Mesenchymal stem cell (in vitro differentiated cells and primary cell): ENCODE data around the gene KCNJ1.

Experiments
- DNase-seq: peaks from one replicate; pipeline ENCODE4 v3.0.0-alpha.2; 2013
- H2AFZ ChIP-seq: one replicate; pipeline ENCODE4 v1.6.1; 2013; ENCODE audit warnings: low read depth, mild to moderate bottlenecking, control low read depth, inconsistent platforms, low read length, moderate library complexity
- H2AK5ac ChIP-seq: 2 replicates; pipeline ENCODE4 v1.6.1; 2013; ENCODE audit warnings: low read length, moderate library complexity, mild to moderate bottlenecking, inconsistent platforms; ENCODE audit not compliant: severe bottlenecking
- H2BK120ac ChIP-seq: one replicate; pipeline ENCODE4 v1.6.1; 2013; ENCODE audit warnings: low read depth, mild to moderate bottlenecking, inconsistent platforms, low read length, moderate library complexity
- H2BK12ac ChIP-seq, 2 experiments: one replicate each; pipeline ENCODE4 v1.6.1; 2013; ENCODE audit warnings: inconsistent platforms in 2 of 2, low read length in 2 of 2, mild to moderate bottlenecking in 2 of 2, moderate library complexity in 2 of 2, control low read depth in 1 of 2
- H2BK15ac ChIP-seq: one replicate; pipeline ENCODE4 v1.6.1; 2013; ENCODE audit warnings: mild to moderate bottlenecking, low read depth, inconsistent platforms; ENCODE audit not compliant: poor library complexity, severe bottlenecking
- H2BK5ac ChIP-seq: 2 replicates; pipeline ENCODE4 v1.6.1; 2013; ENCODE audit warnings: low read depth, mild to moderate bottlenecking, low read length, control low read depth, inconsistent platforms; ENCODE audit not compliant: poor library complexity, severe bottlenecking
- H3K14ac ChIP-seq, 2 experiments: one replicate each; pipeline ENCODE4 v1.6.1; 2013; ENCODE audit warnings: inconsistent platforms in 2 of 2, low read length in 2 of 2, control low read depth in 1 of 2, mild to moderate bottlenecking in 1 of 2, moderate library complexity in 1 of 2
- H3K18ac ChIP-seq, 2 experiments: one replicate each; pipeline ENCODE4 v1.6.1; 2013; ENCODE audit warnings: inconsistent platforms in 2 of 2, low read length in 2 of 2, control low read depth in 1 of 2, low read depth in 1 of 2, mild to moderate bottlenecking in 1 of 2
- H3K23ac ChIP-seq, 2 experiments: one replicate each; pipeline ENCODE4 v1.6.1; 2013; ENCODE audit warnings: inconsistent platforms in 2 of 2, low read length in 2 of 2, mild to moderate bottlenecking in 2 of 2, moderate library complexity in 2 of 2, control low read depth in 1 of 2
- H3K27ac ChIP-seq: 2 replicates; pipeline ENCODE4 v1.5.1; 2013; ENCODE audit warnings: mild to moderate bottlenecking, moderate library complexity, low read length, control low read depth, inconsistent platforms; ENCODE audit not compliant: poor library complexity, severe bottlenecking
- H3K27me3 ChIP-seq, 2 experiments: 2 replicates each; pipeline versions ENCODE4 v1.6.1 to v1.7.0; 2013; ENCODE audit warnings: low read length in 2 of 2, mild to moderate bottlenecking in 2 of 2, moderate library complexity in 2 of 2, control low read depth in 1 of 2, inconsistent platforms in 1 of 2; ENCODE audit not compliant: control insufficient read depth in 1 of 2, insufficient read depth in 1 of 2
- H3K36me3 ChIP-seq, 2 experiments: 2 replicates each; pipeline versions ENCODE4 v1.6.1 to v1.7.0; 2013; ENCODE audit warnings: low read length in 2 of 2, control low read depth in 1 of 2, inconsistent platforms in 1 of 2, low read depth in 1 of 2, mild to moderate bottlenecking in 1 of 2; ENCODE audit not compliant: insufficient read depth in 2 of 2, control insufficient read depth in 1 of 2
- H3K4ac ChIP-seq, 2 experiments: one replicate each; pipeline ENCODE4 v1.6.1; 2013; ENCODE audit warnings: inconsistent platforms in 2 of 2, low read length in 2 of 2, mild to moderate bottlenecking in 2 of 2, moderate library complexity in 2 of 2, control low read depth in 1 of 2, low read depth in 1 of 2
- H3K4me1 ChIP-seq: 2 replicates; pipeline ENCODE4 v1.6.1; 2013; ENCODE audit warnings: low read depth, low read length, control low read depth; ENCODE audit not compliant: control insufficient read depth, insufficient read depth
- H3K4me2 ChIP-seq: 2 replicates; pipeline ENCODE4 v1.6.1; 2013; ENCODE audit warnings: low read length, mild to moderate bottlenecking, inconsistent platforms; ENCODE audit not compliant: poor library complexity, severe bottlenecking
- H3K4me3 ChIP-seq, 2 experiments: 2 replicates each; pipeline versions ENCODE4 v1.5.1 to v1.7.0; 2013; ENCODE audit warnings: low read length in 2 of 2, mild to moderate bottlenecking in 2 of 2, control low read depth in 1 of 2, low read depth in 1 of 2; ENCODE audit not compliant: insufficient read depth in 1 of 2
- H3K79me1 ChIP-seq: replicated peaks from 2 replicates; pipeline ENCODE4 v1.6.1; 2013; ENCODE audit warnings: mild to moderate bottlenecking, control low read depth, low read length, inconsistent platforms; ENCODE audit not compliant: poor library complexity, severe bottlenecking
- H3K9ac ChIP-seq: 2 replicates; pipeline ENCODE4 v1.7.0; 2013; ENCODE audit warnings: mild to moderate bottlenecking, low read length, moderate library complexity
- H3K9me3 ChIP-seq: 2 replicates; pipeline ENCODE4 v1.7.0; 2013; ENCODE audit warnings: mild to moderate bottlenecking, low read length; ENCODE audit not compliant: control insufficient read depth
- H4K8ac ChIP-seq: one replicate; pipeline ENCODE4 v1.6.1; 2013; ENCODE audit warnings: inconsistent platforms, mild to moderate bottlenecking, low read length, moderate library complexity
- H4K91ac ChIP-seq: one replicate; pipeline ENCODE4 v1.6.1; 2013; ENCODE audit warnings: mild to moderate bottlenecking, low read length, inconsistent platforms
- WGBS: methylation state at CpG from one replicate; pipeline ENCODE4 v1.1.7; 2013; ENCODE audit warnings: mixed read lengths; 5-methylcytosine and 5-hydroxymethylcytosine counted together

The KCNJ1 gene

DNA sequence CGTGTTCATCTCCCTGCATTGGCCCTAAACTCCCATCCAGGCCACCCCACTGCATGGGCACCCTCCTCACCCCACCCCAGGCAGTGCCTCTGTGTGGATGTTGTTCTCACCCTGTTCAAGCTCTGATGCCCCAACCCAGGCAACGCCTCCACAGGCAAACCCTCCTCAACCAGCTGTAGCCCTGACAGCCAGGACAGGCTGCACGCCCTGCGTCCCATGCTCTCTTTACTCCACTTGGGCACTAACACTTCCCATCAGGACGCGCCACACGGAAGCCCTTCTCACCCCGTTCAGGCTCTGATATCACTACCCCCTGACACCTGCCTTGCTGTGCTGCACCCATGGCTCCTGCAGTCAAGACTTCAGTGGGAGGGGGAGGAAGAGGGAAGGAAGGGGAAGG is 47.9 kb downstream of the KCNJ1 start:
- Histone ChIP-seq H2BK12ac (no peak overlapping the region), H2AFZ (no peak overlapping the region), H3K27ac (no peak overlapping the region), H3K14ac (no peak overlapping the region), H3K4ac (no peak overlapping the region), H3K79me1 (no peaks in the 10 kb centered on the region), H2AK5ac (no peak overlapping the region), H2BK5ac (no peak overlapping the region), H3K36me3 (no peaks in the 10 kb centered on the region), H2BK15ac (no peak overlapping the region), H4K91ac (peak overlapping the region; percentile 22), H3K4me3 (no peak overlapping the region), H3K9me3 (no peaks in the 10 kb centered on the region), H3K4me1 (peaks cover 5% of the 10 kb centered on the region), H2BK120ac (no peak overlapping the region), H3K9ac (no peak overlapping the region), H3K23ac (no peak overlapping the region), H3K27me3 (peaks cover 0 to 9% of the 10 kb centered on the region in 2 experiments), H4K8ac (no peak overlapping the region), H3K4me2 (no peak overlapping the region), H3K18ac (no peak overlapping the region)
- WGBS = 90% methylated on average over 4 of the region's 8 CpGs
- no peak for DNase-seq

DNA sequence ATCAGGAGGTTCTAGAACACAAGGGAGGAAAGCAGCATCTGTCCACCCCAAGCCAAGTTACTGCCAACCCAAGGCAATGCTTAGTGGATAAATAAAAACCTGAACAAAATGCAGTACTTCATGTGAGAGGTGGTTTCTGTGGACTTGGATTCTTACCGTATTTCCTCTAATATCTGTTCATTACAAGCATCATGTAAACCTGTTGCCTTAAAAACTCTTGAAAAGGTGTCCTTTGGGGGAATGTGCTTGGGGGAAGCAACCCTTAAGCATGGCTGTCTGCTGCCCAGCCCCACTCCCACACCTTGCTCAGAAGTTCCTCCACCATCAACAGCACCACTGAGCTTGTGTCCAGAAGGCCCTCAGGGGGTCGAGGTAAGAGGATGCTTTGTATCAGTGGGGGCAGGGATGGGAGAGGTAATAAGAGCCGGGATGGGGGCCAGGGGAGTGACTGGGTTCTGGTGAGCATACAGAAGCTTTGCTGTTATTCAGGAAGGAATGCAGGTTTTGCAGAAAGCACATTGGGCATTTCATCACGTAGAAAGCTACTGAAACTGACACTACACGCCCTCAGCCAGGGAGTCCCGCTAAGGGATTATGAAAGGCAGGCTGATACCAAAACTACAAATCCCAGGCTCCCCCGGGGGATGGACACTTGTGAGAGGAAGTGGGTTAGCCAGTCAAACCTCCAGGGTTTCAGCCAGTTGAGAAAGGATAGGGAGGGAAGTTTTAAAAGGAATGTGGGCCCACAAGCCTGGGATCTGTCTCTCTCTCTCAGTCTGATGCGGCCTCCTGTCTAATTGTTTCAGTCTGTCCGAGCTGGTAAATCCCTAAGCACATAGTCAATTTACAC is 52.0 kb downstream of the KCNJ1 start:
- H2BK5ac ChIP-seq = no peak overlapping the region
- peak; percentile 87 for DNase-seq
- H3K4me1 ChIP-seq = peaks cover 5% of the 10 kb centered on the region
- peak overlapping the region; percentile 5 for H3K9ac ChIP-seq
- H3K27me3 ChIP-seq = no peaks in the 10 kb centered on the region
- no peak overlapping the region for H3K4me3 ChIP-seq
- WGBS = 39% methylated on average over 9 of the region's 9 CpGs
- peaks cover 0 to 7% of the 10 kb centered on the region in 2 experiments for H3K36me3 ChIP-seq
- no peak overlapping the region for H2BK15ac ChIP-seq
- H3K4ac ChIP-seq = no peak overlapping the region
- no peak overlapping the region for H3K4me2 ChIP-seq
- no peak overlapping the region for H4K91ac ChIP-seq
- H3K23ac ChIP-seq = no peak overlapping the region
- no peaks in the 10 kb centered on the region for H3K9me3 ChIP-seq
- H2AFZ ChIP-seq = no peak overlapping the region
- H3K14ac ChIP-seq = no peak overlapping the region
- no peak overlapping the region for H4K8ac ChIP-seq
- no peak overlapping the region for H2BK12ac ChIP-seq
- H3K79me1 ChIP-seq = no peaks in the 10 kb centered on the region
- H3K27ac ChIP-seq = peak overlapping the region; percentile 0
- H3K18ac ChIP-seq = no peak overlapping the region
- H2BK120ac ChIP-seq = no peak overlapping the region
- H2AK5ac ChIP-seq = no peak overlapping the region

DNA sequence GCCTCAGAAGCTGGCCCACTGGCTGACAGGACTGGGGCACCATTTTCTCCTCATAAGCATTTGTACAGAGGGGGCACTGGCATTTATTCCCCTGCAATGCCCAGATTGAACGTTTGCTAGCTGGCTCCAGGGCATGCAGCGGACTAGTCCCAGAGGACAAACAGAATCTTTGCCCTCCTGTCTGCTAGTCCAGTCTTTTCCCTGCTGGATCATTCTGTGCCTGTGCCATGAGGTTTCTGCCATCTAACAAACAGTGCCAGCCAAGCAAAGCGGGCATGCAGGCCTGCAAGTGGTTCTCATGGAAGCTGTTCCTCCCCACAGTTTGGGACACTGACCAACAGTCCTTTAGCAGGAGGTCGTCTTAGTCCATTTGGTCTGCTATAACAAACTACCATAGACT is 53.4 kb downstream of the KCNJ1 start:
- H3K23ac ChIP-seq = no peak overlapping the region
- no peak overlapping the region for H2BK5ac ChIP-seq
- WGBS = 98% methylated on average over 4 of the region's 4 CpGs
- no peak for DNase-seq
- peaks cover 5% of the 10 kb centered on the region for H3K4me1 ChIP-seq
- H3K27me3 ChIP-seq = no peaks in the 10 kb centered on the region
- no peak overlapping the region for H3K9ac ChIP-seq
- H3K4me3 ChIP-seq = no peak overlapping the region
- no peak overlapping the region for H2AFZ ChIP-seq
- H3K14ac ChIP-seq = no peak overlapping the region
- H2BK15ac ChIP-seq = no peak overlapping the region
- H3K36me3 ChIP-seq = peaks cover 0 to 13% of the 10 kb centered on the region in 2 experiments
- no peak overlapping the region for H3K18ac ChIP-seq
- no peak overlapping the region for H3K4me2 ChIP-seq
- H2BK12ac ChIP-seq = no peak overlapping the region
- no peak overlapping the region for H4K8ac ChIP-seq
- no peak overlapping the region for H2AK5ac ChIP-seq
- no peaks in the 10 kb centered on the region for H3K79me1 ChIP-seq
- no peak overlapping the region for H2BK120ac ChIP-seq
- no peaks in the 10 kb centered on the region for H3K9me3 ChIP-seq
- H4K91ac ChIP-seq = no peak overlapping the region
- no peak overlapping the region for H3K4ac ChIP-seq
- H3K27ac ChIP-seq = no peak overlapping the region

DNA sequence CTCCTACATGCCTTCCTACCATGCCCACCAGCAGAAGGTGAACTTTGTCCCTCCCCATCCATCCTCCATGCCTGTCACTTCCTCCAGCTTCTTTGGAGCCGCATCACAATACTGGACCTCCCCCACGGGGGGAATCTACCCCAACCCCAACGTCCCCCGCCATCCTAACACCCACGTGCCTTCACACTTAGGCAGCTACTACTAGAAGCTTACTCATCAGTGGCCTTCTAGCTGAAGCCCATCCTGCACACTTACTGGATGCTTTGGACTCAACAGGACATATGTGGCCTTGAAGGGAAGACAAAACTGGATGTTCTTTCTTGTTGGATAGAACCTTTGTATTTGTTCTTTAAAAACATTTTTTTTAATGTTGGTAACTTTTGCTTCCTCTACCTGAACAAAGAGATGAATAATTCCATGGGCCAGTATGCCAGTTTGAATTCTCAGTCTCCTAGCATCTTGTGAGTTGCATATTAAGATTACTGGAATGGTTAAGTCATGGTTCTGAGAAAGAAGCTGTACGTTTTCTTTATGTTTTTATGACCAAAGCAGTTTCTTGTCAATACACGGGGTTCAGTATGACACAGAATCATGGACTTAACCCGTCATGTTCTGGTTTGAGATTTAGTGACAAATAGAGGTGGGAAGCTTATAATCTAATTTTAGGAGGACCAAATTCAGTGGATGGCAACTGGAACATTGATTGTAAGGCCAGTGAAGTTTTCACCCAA is 56.1 kb downstream of the KCNJ1 start:
- WGBS = 93% methylated on average over 8 of the region's 8 CpGs
- Histone ChIP-seq H3K4ac (no peak overlapping the region), H3K9ac (no peak overlapping the region), H3K4me2 (no peak overlapping the region), H3K14ac (no peak overlapping the region), H2BK12ac (no peak overlapping the region), H4K91ac (no peak overlapping the region), H3K4me3 (no peak overlapping the region), H3K27ac (no peak overlapping the region), H3K36me3 (peaks cover 0 to 13% of the 10 kb centered on the region in 2 experiments), H3K9me3 (no peaks in the 10 kb centered on the region), H2BK5ac (no peak overlapping the region), H3K27me3 (no peaks in the 10 kb centered on the region), H3K18ac (no peak overlapping the region), H3K23ac (no peak overlapping the region), H4K8ac (no peak overlapping the region), H2AK5ac (no peak overlapping the region), H2BK15ac (no peak overlapping the region), H3K79me1 (no peaks in the 10 kb centered on the region), H2BK120ac (no peak overlapping the region), H3K4me1 (peaks cover 3% of the 10 kb centered on the region), H2AFZ (no peak overlapping the region)
- DNase-seq = no peak
